ENCODE results near the gene TDRD6.
"Not testable (repeated sequence)": the region's sequence is repeated elsewhere in the genome, so short reads cannot be mapped to it uniquely, and the experiment has no call there.

The TDRD6 gene

DNA sequence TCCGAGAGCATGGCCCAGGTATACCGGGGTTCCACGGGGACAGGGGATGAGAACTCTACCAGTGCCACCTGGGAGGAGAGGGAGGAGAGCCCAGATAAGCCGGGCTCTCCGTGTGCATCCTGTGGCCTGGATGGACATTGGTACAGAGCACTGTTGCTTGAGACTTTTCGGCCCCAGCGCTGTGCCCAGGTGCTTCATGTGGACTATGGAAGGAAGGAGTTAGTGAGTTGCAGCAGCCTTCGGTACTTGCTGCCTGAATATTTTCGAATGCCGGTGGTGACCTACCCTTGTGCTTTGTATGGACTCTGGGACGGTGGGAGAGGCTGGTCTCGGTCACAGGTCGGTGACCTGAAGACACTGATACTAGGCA, 1.3 kb downstream of the TDRD6 start:
- no peak for DNase-seq

DNA sequence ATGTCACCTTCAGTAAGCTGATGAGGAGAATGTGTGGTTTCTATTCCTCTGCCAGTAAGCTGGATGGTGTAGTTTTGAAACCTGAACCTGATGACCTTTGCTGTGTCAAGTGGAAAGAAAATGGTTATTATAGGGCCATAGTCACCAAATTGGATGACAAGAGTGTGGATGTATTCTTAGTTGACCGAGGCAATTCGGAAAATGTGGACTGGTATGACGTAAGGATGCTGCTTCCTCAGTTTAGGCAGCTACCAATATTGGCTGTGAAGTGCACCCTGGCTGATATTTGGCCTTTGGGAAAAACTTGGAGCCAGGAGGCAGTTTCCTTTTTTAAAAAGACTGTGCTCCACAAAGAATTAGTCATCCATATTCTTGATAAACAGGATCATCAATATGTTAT, 2.0 kb downstream of the TDRD6 start:
- DNase-seq, result no peak

DNA sequence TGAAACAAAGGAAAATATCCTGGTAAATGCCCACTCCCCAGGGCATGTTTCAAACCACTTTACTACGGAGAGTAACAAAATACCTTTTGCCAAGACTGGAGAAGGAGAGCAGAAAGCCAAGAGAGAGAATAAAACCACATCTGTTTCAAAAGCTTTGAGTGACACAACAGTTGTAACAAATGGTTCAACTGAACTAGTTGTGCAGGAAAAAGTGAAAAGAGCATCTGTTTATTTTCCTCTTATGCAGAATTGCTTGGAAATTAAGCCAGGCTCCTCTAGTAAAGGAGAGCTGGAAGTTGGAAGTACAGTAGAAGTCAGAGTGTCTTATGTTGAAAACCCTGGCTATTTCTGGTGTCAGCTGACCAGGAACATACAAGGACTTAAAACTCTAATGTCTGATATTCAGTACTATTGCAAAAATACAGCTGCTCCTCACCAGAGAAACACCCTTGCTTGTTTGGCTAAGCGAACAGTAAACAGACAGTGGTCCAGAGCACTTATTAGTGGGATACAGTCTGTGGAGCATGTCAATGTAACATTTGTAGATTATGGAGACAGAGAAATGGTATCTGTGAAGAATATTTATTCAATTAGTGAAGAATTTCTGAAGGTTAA, 2.6 kb downstream of the TDRD6 start:
- no peak for DNase-seq

DNA sequence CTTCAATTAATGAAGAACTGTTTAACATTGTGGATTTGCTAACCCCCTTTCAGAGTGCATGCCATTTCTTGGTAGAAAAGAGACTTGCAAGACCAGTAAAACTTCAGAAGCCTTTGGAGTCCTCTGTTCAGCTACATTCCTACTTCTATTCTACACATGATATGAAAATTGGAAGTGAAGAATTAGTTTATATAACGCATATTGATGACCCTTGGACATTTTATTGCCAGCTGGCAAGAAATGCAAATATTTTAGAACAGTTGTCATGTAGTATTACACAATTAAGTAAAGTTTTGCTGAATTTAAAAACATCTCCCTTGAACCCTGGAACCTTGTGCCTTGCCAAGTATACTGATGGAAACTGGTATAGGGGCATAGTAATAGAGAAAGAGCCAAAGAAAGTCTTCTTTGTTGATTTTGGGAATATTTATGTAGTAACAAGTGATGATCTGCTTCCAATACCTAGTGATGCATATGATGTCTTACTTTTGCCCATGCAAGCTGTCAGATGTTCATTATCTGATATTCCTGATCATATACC, 3.3 kb downstream of the TDRD6 start:
- no peak for DNase-seq

DNA sequence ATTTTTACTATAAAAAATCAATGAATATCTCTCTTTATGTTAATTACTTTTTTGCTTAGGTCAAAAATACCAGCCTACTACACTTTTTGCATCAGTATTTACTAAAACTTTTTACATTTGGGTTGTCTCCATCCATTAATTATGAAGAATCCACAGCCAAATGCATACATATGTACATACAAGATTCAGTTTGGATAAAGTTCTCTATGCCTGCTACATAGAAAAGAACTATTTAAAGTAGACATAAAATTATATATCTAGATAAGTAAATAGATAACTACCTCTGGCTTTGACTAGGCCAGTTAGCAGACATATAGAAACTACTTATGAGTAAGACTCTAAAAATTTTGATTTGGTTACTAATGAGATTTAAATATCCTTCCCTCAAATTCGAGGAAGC, 12.3 kb downstream of the TDRD6 start:
- DNase-seq, result no peak

DNA sequence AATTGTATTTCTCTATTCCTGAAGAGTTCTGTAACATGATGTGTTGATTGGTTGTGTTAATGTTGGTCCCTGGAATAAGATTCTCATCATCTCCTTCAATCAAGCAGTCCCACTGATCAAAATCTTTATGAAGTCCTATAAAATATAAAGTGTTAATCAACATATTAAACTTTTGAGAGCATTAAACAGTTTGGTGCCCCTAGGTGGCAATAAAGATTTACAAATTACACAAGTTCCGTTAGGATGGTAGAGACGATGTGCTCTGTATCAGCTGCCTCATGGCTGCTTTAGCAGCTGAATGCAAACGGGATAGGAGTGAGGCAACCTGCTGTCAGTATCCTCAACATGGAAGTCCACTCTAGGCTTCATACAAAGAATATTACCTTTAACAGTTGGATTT, 16.9 kb downstream of the TDRD6 start:
- no peak for DNase-seq

DNA sequence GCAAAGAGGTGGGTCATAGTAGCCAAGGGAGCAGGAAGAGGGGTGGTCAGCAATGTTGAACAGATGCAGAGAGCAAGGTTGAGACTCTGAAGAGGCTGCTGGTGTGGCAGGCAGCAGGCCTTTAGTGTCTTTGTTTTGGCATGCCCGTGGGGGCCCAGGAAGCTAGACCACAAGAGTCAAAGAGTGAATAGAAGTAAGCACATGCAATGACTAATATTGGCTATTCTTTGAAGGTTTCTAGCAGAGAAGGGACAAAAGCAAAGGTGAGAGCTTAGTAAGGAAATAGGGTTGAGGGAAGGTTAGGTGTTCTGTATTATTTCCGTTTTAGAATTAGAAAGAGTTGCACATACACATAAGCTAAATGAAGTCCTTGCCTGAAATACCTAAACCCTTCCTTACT, 18.8 kb downstream of the TDRD6 start:
- DNase-seq, result no peak

DNA sequence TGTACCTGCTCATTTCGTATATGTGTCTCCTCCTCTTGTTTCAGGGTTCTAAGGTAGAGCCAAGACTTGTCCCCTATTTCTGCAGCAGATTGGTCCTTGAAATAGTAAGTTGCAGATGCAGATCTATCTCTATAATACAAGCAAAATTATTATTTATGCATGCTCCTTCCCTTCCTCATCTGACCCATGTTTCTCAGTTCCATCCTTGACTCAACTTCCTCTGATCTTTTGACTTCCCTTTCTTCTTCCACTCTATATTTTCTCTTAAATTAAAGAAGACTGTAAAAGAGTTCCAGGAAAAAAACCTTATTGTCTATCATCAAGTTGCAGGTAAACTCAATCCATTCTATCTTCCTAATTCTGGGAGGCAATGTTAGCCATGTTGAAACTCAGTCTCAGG, 23.8 kb downstream of the TDRD6 start:
- no peak for DNase-seq

DNA sequence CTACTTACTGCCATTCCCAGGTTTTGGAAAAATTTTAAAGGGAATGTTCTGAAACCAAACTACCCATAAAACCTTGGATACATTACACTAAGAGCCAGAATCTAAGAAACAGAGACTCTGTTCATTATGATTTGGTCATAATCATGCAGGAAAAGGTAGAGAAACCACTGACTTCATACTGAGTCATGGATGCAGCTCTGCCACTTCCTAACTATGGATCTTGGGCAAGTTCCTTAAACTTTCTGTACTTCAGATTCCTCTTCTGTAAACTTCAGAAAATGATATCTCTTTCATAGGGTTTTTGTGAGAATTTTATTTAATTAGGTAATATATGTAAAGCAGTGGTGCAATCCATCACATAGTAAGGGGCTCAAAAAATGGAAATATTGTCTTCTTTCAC, 27.5 kb downstream of the TDRD6 start:
- DNase-seq, result no peak

DNA sequence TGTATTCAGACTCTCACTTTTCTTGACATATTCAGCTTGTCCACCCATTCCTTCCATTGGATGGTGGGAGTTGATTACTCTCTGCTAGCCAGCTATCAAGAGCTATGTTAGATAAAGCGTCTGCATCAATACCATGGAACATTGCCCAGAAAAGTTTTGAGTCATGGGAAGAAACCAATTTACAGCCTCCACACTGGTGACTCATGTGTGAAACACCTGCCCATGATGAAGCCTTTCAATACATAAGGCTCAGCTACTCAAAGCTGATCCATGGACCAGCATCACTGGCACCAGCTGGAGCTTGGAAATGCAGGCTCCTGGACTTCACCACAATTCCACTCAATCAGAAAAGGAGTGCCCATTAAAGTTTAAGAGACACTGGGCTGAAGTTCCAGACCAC, 31.4 kb downstream of the TDRD6 start:
- DNase-seq, result no peak

DNA sequence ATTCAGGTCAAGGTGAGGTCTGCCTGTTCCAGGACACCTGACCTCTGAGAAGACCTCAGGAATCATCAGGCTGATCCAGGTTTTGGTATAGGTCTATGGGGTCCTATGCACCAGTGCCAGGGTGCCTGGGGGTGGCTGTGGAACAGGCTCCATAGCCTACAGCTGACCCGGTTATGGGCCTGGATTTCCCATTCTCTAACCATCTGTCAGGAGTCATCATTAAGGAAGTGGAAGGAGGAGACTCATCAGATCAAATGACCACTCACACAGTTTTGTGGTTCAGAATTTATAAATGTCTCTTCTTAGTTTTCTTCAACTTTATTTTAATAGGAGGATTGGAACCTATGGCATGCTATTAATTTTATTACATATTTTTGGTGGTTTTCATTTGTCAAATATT, 32.7 kb downstream of the TDRD6 start:
- no peak for DNase-seq

DNA sequence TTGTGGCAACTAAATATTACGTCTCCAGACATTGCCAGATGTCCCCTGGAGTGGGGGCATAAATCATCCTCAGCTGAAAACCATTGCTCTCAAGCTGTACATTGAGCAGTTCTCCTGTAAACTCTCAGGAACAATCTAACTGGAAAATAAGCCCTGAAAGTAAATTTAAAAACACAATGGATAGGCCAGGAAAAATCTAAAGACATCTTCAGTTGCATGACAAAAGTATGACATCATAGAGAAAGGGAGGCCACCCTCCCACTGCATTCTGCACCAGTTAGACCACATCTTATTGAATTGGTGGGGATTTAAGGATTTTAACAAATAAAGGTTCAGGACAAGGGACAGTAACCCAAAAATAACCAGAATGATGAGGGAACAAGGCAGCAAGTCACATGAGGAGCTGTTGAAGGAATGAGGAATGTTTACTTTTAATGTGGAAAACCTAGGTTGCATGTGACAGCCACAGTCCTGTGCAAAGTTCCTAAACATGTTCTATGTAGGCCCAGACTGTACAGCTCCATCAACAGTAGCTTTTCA, 42.2 kb downstream of the TDRD6 start:
- no peak for DNase-seq

DNA sequence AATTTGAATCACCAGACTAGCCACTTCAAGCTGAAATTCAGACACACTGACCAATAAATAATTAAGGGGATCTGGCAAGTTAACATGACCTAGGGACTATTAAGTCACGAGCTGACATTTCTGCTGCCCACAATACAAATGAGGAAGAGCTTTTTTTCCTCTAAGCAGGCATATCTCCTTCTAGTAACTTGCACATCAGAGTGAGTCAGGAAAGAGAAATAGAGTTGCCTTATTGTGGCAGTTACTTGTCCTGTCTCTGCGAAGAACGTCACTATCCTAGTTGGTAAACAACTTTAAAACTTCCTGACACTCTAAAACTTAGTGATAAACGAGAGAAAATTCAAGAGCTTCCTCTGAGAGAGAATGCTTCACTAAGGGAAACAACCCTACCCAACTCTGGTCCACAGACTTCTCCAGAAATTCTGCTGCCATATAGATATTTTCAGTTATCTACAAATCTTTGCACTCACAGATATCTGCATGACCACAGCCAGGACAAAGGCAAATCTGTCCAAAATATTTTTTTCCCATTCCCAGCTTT, 43.3 kb downstream of the TDRD6 start:
- DNase-seq, result no peak

DNA sequence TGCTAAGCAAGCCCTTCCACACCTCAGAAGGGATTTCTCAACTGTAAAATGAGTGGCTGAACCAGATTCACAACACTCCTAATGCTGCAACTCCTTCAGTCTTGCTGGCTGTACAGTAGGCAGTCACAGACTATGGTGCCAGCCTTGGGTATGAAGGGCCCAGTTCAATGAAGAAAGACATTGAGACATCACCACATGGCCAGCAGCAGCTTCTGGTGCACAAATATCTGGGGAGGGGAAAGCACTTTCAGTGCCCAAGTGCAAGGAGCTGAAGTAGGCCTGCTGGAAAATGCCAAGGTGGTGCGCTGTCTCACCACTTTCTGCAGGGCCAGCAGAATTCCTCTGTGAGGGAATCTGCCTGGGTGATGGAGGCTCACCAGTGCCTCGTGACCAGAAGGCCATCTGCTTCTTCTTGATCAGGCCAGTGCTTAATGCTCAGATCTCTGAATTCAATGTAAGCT, 45.7 kb downstream of the TDRD6 start:
- no peak for DNase-seq

DNA sequence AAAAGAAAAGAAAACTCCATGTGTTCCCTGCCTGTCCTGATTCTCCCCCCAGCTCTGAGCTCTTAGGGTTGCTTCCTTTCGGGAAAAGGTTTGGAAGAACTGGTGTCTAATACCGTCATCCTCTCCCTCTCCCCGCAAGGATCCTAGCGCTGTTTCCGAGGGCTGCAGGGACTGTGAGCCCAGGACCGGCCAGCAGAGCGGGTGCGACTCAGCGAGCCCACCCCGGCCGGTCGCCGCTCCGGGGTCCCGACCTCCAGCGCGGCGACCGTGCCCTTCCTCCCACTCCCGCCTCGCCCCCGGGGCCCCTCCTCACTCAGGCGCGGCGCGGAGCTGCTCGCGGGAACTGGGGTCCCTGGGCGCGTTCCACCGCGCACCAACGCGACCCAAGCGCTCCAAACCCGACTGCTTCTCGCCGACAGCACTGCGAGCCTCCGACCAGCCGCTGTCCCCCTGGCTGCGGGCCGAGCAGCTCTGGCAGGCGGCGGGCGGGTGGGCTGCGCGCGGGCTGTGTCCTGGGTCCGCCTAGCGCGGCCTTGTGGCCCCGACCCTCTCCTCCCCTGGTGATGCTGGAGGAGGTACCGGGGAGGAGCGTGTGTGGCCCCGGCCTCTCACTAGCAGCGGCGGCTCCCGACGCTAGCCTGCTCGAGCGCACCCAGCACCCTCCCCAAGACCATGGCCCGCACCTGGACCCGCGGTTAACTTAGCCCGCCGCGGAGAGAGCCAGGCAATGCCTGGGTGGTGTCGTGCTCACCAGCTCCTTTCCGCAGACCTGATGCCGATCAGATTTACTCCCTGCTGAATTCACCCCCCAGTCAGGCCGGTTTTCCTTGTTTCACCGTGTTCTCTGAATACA, 47.4 kb downstream of the TDRD6 start, which contains the start of gene PLA2G7:
Gene PLA2G7, minus strand, starts transcription at position 509 of the 853 bp plus-strand sequence. CDS start 12,484 bp downstream, outside the sequence.
- DNase-seq, result no peak

DNA sequence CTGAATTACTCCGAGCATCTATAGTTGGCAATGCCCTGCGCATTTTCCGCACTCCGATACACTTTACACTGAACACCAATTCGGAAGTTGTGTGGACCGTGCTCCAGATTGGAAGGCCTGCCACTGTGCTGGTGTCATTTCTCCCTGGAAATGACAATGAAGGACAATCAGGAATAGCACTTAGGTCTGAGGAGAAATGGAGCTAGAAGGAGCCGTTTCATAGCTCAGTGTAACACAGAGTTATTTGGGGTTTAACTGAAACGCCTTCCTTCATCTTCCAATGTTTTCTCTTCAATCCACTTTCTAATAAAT, 48.0 kb downstream of the TDRD6 start:
- no peak for DNase-seq

DNA sequence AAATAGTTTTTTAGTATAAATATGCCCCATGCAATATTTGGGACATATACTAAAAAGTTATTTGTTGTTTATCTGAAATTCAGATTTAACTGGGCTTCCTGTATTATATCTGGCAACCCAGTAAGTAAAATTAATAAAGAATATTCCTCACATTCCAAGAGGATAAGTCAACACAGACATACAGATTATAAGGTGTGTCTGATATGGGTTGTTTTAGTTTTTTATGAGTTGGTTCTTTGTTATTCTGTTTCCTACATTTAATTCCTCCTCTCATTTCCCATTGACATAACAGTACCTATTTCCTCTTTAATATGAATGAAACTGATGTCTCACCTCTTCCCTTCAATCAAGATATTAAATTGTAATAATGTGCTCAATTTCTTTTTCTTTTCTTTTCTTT, 49.2 kb downstream of the TDRD6 start:
- DNase-seq, result no peak

DNA sequence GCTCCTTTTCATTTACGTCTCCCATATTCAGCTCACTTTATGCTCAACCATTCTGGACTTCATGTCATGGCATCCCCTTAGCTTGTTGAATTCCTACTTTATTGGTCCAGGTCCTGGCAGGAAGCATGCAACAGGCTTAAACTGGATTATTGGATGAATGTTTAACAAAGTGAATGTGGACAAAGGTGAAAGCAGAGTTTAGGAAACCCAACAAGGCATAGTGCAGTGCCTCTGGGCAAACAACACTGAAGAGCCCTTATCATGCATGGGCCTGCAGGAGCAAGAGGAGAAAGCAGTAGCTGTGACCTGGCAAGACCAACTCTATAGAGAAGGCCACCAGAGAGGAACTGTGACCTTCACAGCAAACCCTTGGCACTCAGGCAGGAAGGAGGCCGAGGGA, 53.8 kb downstream of the TDRD6 start:
- DNase-seq, result no peak

DNA sequence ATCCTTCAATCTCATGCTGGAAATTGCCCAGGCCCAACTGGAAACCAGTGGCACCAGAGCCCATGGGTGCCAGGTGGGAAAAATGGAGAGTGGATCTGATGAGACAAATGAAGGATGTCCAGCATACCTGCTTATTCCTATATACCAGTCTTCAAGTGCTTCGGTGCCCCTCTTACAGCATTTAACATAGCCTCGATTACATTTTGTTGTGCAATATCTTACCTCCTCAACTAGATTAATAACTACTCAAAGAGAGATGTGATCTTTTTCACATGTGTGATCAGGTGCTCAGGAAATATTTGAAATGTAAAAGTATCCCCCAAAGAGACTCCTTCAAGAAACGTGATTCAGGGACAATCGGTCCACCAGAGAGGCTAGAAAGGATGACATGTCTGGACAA, 54.2 kb downstream of the TDRD6 start:
- DNase-seq, result no peak

DNA sequence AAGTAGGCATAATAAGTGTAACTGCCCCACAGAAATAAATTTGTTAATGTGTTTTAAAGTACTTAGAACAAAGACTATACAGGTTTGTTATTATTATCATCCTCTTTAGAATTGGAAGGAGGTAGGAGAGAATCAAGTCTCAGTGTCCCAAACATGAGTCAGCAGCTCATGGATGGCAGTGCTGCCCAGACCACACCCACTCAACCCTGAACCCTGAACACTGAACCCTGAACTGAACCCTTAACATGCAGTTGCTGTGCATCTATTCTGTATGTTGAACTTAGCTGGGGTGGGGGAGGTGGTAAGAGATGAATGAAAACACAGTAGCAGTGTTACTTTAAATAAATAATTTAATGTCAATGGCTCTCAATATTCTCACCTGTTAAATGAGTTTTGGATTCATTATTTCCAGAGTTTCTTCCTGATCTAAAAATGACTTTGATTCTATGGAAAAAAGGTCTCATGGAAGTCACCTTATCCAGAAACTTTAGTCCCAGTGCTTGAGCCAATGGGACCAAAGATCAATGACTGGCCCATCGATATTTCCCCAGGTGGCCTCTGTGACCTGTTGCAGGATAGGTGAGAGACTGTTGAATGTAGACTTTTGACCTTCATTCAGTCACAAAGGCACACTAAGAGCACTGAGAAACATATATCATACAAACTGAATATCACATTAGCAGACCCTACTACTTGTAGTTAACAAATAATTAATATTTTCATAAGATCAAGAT, 55.9 kb downstream of the TDRD6 start:
- DNase-seq, result no peak

DNA sequence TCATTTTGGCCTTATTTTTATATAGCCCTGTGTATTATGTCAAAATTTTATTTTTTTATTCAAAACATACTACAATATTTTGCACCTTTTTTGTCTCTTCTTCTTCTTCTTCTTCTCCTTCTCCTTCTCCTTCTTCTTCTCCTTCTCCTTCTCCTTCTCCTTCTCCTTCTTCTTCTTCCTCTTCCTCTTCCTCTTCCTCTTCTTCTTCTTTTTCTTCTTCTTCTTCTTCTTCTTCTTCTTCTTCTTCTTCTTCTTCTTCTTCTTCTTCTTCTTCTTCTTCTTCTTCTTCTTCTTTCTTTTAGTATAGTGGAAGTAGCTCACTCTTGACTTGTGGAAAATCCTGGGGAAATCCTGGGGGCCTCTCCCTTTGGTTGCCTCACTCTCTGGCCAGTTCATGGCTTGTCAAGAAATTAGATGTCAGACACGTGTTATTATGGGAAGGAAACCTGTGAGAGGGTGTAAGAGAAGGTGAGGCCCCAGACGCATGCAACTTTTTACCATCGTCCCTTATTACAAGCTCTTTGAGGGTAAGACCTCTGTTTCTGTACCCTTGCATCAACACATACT, 56.6 kb downstream of the TDRD6 start:
- DNase-seq, result not testable (repeated sequence)

DNA sequence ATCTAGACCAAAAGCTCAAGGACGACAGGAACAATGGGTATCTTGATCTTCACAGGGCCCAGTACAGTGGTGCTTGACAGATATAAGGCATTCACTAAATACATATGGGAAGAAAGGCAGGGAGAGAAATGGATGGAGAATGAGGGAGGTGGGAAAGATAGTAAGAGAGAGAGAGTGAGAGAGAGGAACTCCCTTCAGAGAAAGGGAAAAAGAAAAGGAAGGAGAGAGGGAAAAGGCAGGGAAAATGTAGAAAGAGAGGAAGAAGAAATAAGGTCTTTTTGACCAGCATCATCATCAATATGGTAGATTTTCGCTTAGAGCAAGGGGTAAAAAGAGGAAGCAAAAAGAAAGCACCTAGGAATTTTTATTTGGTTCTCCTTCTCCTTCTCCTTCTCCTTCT, 58.3 kb downstream of the TDRD6 start:
- DNase-seq, result no peak

DNA sequence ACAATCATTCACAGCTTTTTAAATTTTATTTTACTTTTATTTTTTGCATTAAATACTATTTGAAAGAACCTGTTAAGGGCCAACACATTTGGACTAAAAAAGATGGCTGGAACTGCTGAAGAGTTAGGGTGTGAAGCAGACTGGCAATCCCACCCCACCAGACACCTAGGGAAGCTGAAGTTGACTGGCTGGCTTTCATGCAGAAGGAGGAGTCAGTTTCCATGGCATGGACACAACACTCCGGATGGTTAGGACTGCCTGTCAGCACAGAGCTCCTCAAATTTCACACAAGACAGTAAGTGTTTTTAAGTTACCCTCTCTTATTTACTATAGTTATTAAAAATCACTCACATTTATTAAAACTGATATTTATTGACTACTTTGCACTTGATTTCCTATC, 59.0 kb downstream of the TDRD6 start, which contains the start of gene ANKRD66:
Gene ANKRD66, plus strand, starts transcription at position 238 of the 400 bp plus-strand sequence. CDS start 5,016 bp downstream, outside the sequence.
- DNase-seq, result no peak
